ENCODE measurements around the gene IFI27.

IFI27 gene

DNA sequence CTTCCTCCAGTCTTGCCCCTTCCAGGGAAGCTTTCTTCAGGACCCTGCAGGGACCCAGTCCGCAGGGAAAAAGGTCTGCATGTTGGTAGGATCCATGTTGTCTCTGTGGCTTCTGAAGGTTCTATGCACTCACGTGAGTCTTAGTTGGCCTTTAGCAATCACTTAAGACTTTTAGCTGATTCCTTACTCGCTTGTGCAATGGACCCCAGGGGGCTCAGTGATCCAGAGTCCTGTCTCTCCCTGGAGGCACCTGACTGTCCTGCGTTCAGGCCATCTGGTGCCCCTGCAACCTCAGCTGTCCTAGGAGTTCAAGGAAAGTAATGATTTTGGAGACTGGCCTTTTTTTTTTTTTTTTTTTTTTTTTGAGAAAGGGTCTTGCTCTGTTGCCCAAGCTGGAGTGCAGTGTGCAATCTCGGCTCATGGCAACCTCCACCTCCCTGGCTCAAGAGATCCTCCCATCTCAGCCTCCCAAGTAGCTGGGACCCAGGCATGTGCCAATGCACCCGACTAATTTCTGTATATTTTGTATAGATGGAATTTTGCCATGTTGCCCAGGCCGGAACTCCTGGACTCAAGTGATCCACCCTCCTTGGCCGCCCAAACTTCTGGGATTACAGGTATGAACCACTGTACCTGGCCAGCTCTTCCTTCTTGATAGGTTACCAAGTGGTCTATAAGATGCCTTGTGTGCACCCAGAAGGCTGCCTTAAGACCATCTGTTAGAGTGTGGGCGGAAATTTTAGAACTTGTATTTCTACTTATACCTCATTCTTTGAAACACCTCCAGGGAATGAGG is 14.2 kb downstream of the IFI27 start:
- DNase-seq (ENCODE audit: low read depth in 2 of 2) = no peak

DNA sequence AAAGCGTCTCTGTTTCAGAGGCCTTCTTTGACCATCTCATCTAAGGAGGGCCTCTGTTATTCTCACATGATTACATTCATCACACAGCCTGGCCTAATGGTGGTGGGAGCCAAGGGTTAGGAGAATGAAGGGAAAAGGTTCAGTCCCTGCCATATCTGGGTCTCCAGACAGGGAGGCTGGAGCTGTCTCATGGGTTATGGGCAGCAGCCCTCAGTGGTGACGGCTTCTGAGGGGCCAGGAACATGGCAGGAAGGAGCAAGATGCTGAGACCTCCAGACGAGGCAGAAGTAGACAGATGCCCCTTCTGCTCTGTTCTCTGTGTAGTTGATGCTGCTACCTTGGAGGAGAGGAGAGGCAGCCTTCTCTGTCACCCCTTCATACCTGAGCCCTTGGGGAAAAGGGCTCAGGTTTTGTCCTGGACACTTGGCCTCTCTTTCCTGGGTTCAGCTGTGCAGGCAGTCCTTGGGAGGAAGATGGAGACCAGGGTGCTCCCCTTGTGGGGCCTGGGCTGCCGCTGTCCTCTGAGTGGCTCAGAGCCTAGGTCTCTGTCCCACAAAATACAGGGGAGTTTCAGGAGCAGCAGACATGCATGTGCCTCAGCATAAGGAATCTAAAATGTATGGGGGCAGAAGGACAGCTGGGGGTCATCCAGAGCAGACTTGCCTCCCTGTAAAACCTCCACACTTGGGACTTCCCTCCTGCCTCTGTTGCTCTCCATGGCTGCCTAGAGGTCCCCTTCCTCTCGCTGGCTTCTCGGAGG is 15.3 kb downstream of the IFI27 start:
- DNase-seq (ENCODE audit: low read depth in 2 of 2) = no peak

DNA sequence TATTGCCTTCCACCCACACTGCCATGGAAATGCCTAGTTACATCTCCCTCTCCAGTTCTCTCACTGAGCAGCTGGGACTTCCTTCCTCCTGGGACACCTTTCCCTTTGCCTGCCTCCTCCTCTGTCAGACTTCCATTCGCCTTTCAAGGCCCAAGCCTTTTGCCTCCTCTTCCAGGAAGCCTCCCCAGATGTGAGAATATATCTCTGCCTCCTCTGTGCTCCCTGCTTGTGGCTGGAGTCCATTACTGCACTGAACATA is 15.8 kb downstream of the IFI27 start:
- no peak for DNase-seq (ENCODE audit: low read depth in 2 of 2)

DNA sequence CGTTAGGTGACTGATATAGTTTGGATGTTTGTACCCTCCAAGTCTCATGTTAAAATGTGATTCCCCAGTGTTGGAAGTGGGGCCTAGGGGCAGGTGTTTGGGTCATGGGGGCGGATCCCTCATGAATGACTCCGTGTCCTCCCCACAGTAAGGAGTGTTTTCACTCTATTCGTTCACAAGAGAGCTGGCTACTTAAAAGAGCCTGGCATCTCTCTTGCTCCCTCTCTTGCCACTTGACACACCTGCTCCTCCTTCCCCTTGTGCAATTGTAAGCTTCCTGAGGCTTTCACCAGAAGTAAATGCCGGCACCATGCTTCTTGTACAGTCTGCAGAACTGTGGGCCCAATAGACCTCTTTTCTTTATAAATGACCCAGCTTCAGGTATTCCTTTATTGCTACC is 16.3 kb downstream of the IFI27 start:
- DNase-seq (ENCODE audit: low read depth in 2 of 2) = no peak

DNA sequence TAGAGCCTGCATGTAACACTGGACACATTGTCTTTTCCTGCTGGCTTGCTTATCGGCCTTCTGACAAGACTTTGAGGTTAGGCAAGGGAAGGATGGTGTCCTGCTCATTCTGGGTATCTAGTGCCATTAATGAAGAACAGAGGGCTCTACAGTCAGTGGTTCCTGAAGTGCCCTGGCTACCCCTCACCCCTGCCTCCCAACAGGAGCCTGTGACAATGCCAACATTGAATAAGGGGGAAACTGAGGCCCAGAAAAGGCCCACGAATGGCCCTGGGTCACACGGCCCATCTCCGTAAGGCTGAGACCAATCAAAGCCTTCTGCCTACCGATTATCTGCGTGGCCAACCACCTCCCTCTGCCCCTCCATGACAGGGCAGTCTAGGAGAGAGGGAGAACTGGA is 16.8 kb downstream of the IFI27 start:
- no peak for DNase-seq (ENCODE audit: low read depth in 2 of 2)

DNA sequence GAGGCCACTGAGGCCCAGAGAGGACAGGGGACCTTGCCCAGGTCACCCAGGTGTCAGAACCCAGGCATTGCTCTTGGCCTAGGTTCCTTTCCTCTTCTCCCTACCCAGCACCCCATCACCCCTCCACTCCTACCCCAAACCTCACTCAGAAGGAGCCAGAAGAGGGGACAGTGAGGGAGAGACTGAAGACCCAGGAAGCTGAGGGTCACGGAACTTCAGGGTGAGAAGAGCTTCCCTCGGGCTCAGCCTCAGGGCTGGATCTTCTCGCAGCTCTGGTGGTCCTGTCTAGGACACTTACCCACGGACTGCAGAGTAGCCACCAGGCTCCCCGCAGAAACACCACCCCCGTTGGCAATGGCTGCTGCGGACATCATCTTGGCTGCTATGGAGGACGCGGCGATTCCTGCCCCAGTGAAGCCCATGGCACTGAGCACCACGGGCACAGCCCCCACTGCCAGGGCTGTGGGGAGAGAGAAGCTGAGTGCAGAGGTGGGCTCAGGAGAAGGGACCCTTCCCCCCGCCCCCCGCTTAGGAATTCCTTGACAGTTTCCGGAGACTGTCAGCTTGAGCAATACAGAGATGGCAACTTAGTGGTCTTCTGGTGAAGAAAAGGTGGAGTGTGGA is 17.8 kb downstream of the IFI27 start:
- DNase-seq (ENCODE audit: low read depth in 2 of 2) = no peak

DNA sequence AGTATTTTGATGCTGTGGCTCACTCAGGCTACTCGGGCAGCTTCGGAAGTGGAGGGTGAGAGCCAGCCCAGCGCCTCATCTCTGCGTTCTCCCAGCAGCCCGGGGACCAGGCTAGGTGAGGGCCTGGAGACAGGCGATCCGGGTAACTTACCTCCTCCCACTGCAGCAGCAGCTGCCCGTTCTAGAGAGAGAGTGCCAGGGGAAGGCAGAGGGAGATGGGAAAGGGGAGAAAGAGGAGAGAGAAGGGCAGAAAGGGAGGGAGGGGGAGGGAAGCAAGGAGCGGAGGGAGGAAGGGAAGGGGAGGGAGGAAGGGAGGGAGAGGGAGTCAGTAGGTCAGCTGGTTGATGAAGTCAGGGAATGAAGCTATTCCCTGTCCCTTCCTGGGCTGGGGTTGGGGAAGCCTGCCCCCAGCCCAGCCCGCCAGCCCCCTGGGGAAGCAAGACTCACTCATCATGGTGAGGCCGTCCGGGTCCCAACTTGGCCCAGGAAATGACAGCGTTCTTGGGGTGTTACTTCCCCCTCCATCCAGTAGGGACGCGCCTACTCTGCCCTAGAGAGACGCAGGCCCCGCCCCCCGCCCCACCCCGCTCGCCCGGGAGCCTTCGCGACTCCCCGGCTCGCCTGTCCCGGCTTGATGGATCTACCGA is 18.7 kb downstream of the IFI27 start, which contains the start of gene IFI27L2:
Gene IFI27L2 (minus strand): TSS at position 494 of the 647 bp plus-strand sequence. CDS start 40 bp downstream, at position 454.
- peak; percentile 44 to 61 for DNase-seq (ENCODE audit: low read depth in 2 of 2)

DNA sequence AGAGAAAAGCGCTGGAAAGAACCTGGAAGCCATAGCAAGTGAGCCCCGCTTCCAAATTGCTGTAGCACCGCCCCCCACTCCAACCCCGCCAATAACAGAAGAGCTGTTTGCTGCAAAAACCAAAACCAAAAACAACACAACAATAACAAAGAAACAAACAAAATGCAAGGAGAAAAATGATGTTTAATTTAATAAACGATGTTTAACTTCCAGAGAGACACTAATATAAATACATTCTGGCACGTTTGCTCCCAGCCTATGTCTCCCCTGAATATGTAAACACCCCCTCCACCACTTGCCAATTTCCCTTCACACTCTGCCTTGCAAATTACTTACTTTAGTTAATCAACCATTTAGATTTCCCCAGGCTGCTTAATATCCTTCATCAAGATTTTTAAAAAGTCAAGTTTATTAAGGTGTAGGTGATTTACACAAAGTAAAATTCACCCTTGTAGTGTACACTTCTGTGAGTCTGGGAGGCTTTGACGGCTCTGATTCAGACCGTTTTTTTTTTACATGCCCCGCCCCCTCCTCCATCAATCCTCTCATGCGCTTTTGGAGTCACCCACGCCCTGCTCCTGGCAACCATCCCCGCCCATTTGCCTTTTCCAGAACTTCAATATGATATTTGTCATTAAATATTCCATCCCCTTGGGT is 19.4 kb downstream of the IFI27 start:
- DNase-seq (ENCODE audit: low read depth in 2 of 2) = no peak

DNA sequence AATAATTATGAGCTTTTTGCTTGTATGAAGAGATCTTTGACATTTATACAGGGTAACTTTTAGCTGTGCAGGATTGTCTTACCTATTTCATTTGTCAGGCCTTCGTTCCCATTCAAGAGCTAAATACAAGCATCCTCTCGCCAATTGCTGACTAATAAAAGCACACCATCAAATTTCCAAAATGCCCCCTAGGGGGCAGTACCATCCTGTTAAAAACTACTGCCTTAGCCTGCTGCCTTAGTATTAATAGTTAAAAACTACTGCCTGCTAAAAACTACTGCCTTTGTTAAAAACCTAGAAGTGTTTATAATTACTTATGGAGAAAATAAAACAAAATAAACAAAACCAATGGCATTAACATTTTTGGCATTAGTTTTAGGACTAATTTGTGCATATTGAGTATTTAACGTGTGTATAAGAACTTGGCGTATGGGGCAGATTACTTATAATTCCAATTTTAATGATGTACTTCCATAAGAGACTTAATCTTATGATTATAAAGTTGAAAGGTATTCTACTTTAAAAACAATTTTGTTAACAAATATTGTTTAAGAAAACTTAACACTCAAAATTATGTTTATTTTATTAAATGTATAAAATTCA is 21.9 kb downstream of the IFI27 start:
- DNase-seq (ENCODE audit: low read depth in 2 of 2) = peak in 1 of 2 donors; percentile 54

DNA sequence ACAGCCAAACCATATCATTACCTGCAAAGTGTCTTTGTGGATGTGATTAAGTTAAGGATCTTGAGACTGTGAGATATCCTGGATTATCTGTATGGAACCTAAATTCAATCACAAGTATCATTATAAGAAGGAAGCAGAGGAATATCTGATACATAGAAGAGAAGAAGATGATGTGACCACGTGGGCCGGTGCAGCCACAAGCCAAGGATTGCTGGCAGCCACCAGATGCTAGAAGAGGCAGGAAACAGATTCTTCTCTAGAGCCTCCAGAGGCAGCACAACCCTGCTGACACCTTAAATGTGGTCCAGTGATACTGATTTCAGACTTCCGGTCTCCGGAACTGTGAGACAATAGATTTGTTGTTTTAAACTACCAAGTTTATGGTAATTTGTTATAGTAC is 24.9 kb downstream of the IFI27 start:
- DNase-seq (ENCODE audit: low read depth in 2 of 2) = no peak

DNA sequence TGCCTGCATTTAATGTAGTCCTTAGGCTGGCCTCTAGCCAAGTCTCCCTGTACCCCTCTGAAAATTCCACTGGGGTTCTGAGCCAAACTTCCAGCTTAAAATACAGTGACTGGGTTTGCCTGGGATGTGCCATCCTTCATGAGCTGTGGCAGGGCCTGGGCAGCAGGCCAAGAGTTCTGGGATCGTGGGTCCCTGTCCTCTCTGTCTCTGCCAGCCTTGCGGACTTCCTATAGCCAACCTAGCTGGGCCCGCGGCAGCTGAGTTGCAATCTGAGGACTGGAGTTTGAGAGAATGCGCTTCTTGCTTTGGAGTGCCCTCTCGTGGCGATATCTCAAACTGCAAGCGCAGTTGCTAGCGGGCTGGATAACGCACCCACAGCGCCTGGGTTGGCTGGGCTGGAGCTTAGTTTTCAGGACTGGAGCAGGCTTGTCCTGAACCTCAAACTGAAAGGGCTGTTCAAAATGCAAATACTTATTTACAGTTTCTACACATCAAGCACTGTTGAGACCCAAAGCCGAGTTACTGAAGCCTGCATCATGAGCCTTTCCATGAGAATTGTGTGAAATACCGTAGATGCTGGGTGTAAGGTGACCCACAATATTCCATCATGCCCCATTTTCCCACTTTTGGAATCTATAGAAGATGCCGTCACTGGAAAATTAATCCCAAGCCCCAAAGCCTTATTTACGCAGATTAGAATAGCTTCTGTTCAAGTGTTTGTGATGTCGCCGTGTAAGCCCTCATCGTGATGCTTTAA is 26.2 kb downstream of the IFI27 start:
- peak; percentile 71 to 83 for DNase-seq (ENCODE audit: low read depth in 2 of 2)

DNA sequence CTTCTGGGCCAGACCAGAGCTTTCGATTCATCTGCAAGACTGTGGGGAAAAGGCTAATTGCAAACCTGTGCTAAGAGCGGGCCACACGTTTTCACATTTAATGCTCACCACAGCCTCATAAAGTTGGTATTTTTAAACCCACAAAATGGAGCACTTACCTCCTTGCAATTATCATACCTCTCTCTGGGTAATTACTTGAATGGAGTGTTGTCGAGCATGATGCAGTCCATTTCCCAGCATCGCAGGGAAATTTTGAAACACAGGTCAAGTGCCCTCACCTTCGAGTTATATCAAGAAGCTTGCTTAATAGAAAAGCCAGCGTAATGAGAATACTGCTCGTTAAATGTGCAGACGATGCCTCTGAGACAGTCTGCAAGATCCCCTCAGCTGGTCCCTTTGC is 27.7 kb downstream of the IFI27 start:
- no peak for DNase-seq (ENCODE audit: low read depth in 2 of 2)

DNA sequence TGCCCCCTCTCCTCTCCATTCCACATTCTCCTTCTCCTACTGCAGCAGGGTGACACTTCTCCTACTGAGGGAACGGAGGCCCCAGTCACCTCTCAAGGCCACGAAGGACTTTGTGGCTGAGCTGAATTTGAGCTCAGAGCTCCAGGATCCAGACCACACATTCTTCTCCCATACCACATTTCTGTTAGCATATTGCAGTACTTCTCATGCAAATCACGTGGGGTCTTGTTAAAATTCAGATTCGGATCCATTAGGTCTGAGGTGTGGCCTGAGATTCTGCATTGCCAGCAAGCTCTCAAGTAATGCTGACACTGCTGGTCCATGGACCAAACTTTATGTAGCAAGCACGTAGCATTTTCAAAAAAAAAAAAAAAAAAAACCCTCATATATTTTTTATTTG is 28.5 kb downstream of the IFI27 start:
- no peak for DNase-seq (ENCODE audit: low read depth in 2 of 2)

DNA sequence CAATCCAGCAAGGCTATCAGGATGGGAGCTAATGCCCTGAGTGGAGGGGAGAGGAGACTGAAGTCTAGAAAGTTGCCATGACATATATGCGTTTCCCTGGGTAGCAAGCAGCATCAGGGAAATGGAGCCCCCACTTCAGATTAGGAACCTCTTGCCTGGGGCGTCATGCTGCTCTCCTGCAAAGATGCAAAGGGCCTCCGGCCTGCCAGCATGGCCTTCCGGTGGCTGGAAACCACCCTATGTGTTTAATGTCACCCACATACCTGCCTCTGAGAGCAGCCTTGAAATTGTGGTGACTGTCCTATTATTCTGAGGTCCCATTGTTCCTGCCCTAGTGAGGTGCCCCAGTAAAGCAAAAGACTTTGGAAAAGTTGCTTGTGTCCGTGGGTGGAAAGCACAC is 28.9 kb downstream of the IFI27 start:
- no peak for DNase-seq (ENCODE audit: low read depth in 2 of 2)

DNA sequence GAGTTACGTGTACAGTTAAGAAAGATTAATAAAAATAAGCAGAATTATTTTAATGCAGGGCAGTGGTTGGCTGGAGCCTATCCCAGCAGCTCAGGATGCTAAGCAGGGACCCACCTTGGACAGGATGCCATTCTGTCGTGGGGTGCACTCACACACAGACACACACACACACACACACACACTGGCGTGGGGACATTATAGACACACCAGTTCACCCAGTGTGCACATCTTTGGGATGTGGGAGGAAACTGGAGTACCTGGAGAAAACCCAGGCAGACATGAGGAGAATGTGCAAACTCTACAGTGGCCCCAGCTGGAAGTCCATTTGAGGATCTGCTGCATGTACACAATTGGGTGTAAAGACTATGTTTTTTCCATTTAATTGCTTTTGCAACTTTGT is 31.7 kb downstream of the IFI27 start:
- DNase-seq (ENCODE audit: low read depth in 2 of 2) = no peak

DNA sequence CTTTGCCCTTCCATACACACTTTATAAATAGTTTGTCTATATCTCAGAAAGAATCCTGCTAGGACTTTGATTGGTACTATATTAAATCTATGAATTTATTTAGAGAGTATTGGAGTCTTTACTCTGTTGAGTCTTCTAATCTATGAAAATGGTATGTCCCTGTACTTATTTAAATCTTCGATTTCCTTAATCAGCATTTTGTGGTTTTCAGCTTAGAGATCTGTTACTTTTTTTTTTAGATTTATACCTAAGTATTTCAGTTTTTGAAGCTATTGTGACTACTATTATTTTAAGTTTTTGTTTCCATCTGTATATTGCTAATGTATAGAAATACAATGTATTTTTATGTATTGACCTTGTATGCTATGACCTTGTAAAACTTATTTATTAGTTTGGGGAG is 32.3 kb downstream of the IFI27 start:
- DNase-seq (ENCODE audit: low read depth in 2 of 2) = no peak

DNA sequence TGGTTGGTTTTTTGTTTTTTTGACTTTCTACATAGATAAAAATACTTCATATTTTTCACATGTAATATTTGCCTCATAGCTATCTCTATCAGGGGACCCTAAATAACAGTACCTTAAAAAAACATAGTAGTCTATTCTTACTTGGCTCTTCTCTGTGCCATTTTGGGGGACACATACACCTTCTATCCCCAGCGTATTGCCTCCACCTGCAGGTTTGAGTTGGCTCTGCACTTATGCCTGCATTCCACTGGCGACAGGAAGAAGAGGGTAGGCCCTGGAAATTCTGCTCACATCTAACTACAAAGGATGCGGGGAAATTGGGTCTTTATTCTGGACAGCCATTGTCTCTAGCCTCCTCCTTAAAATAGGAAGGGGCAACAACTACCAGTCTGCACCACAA is 32.7 kb downstream of the IFI27 start:
- DNase-seq (ENCODE audit: low read depth in 2 of 2) = no peak

DNA sequence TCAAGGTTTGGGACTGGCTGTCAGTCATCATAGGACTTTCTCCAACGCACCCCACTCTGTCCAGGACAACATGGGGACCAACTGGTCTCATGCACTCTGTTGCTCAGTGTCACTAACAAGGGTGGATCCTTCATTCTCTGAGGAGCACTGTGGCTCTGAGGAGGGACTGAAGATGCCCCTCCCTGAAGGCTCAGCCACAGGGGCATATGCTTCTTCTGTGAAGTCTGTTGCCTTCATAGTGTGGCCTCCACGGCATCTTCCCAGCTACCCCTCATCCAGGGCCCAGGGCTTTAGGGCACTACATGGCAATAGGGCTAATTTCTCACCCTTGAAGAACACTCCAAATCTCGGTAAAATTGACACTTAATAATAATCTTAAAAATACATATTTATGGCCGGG is 33.2 kb downstream of the IFI27 start:
- DNase-seq (ENCODE audit: low read depth in 2 of 2) = no peak

DNA sequence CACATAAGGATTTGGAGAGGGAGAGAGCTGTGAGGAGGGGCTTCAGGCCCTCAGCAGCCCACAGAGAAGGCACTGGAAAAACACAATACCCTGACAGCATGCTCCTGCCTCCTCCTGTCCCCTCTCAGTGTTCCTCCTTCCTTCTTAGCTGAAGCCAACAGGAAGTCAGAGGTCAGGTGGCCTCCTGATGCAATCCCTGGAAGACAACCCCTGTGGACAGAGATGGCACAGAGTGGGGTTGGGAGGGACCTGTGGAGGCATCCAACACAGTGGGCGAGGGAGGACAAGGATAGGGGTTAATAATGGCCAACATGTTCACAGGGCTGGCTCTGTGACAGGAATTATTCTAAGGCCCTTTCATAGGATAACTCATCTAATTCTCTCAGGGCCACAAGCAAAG is 34.2 kb downstream of the IFI27 start:
- no peak for DNase-seq (ENCODE audit: low read depth in 2 of 2)

DNA sequence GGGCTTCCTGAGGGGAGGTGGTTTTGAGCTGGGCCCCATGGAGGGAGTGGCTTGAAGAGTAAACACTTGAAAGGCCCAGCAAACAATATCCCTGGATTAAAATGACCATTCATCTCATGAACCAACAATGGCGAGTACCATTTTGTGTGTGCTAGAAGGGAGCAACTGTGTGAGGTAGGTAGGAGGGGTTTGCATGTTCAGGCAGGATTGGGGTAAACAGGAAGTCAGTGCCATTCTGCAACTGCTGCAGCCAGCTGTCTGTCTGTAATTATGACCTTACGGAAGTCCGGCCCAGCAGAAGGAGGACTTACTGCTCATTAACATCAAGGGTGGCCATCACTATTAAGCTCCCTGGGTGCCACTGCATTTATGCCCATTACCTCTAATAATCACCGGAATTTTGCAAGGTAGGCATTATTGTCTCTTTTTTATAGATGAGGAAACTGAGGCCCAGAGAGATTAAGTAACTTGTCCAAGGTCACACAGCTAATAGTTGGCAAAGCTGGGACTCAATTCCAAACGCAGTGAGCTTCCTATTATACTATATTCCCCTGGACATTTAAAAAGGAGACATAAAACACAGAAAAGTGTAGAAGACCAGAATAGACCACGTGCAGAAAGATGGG is 35.5 kb downstream of the IFI27 start:
- DNase-seq (ENCODE audit: low read depth in 2 of 2) = no peak
